Type B pancreatic cell (in vitro differentiated cells): ENCODE data around the gene SEC14L1. TPM values are rescaled to one million over a fixed set of nuclear protein-coding genes. Genes with fewer than 3 reads are reported as not detected.
A peak's percentile ranks its signal among the peaks of the same experiment; 100 is the strongest.

Experiments
- DNase-seq: peaks from one replicate; pipeline ENCODE4 v3.0.0; 2021; ENCODE audit warnings: mixed read lengths; ENCODE audit not compliant: unreplicated experiment; ENCODE audit errors: extremely low spot score
- H3K27ac Mint-ChIP-seq: 2 replicates; pipeline ENCODE4 v1.8.0; 2021; ENCODE audit warnings: mild to moderate bottlenecking, mixed read lengths
- H3K27me3 Mint-ChIP-seq: 2 replicates; pipeline ENCODE4 v1.8.0; 2021; ENCODE audit warnings: mixed read lengths
- H3K36me3 Mint-ChIP-seq: 2 replicates; pipeline ENCODE4 v1.8.0; 2021; ENCODE audit warnings: mixed read lengths
- H3K4me1 Mint-ChIP-seq: one replicate; pipeline ENCODE4 v1.8.0; 2021; ENCODE audit warnings: mixed read lengths; ENCODE audit not compliant: unreplicated experiment
- H3K4me3 Mint-ChIP-seq: 2 replicates; pipeline ENCODE4 v1.8.0; 2021; ENCODE audit warnings: mild to moderate bottlenecking, mixed read lengths
- H3K9me3 Mint-ChIP-seq: 2 replicates; pipeline ENCODE4 v1.8.0; 2021; ENCODE audit warnings: mixed read lengths
- CTCF ChIP-seq: fragments of 200-600 bp; sonication (generic); conservative IDR thresholded peaks from 2 replicates; pipeline ENCODE4 v1.5.0; 2021; ENCODE audit warnings: antibody characterized with exemption, mild to moderate bottlenecking
- total RNA-seq: library from RNA; stranded (reverse); gene quantifications from 2 replicates; pipeline ENCODE4 v1.2.1, GENCODE V29; 2021; ENCODE audit warnings: low replicate concordance

The SEC14L1 gene
- total RNA-seq, 1 donor from 2014 or later = 74.9 TPM

GRCh38 chr17:77208856-77209255 is 68.1 kb downstream of the SEC14L1 start:
- Mint-ChIP-seq H3K4me1 (peaks cover 24% of the 10 kb centered on the region), H3K9me3 (no peaks in the 10 kb centered on the region), H3K4me3 (no peak overlapping the region), H3K36me3 (peaks cover 50% of the 10 kb centered on the region), H3K27me3 (no peaks in the 10 kb centered on the region), H3K27ac (peak overlapping the region; percentile 18)
- no peak for DNase-seq
- no peak for TF ChIP-seq CTCF

- TF ChIP-seq CTCF = no peak
- H3K9me3 Mint-ChIP-seq = no peaks in the 10 kb centered on the region
- no peak overlapping the region for H3K4me3 Mint-ChIP-seq
- no peaks in the 10 kb centered on the region for H3K27me3 Mint-ChIP-seq
- DNase-seq = no peak
- peaks cover 24% of the 10 kb centered on the region for H3K4me1 Mint-ChIP-seq
- no peak overlapping the region for H3K27ac Mint-ChIP-seq
- H3K36me3 Mint-ChIP-seq = peaks cover 49% of the 10 kb centered on the region
Measured at GRCh38 chr17:77209330-77209748, 68.6 kb downstream of the SEC14L1 start.

GRCh38 chr17:77210331-77210730 is 69.6 kb downstream of the SEC14L1 start:
- no peaks in the 10 kb centered on the region for H3K9me3 Mint-ChIP-seq
- H3K27me3 Mint-ChIP-seq = no peaks in the 10 kb centered on the region
- H3K4me3 Mint-ChIP-seq = no peak overlapping the region
- peaks cover 44% of the 10 kb centered on the region for H3K36me3 Mint-ChIP-seq
- H3K4me1 Mint-ChIP-seq = peaks cover 24% of the 10 kb centered on the region
- TF ChIP-seq CTCF = no peak
- H3K27ac Mint-ChIP-seq = peak overlapping the region; percentile 44
- no peak for DNase-seq

- Mint-ChIP-seq H3K9me3 (no peaks in the 10 kb centered on the region), H3K27ac (no peak overlapping the region), H3K36me3 (peaks cover 39% of the 10 kb centered on the region), H3K27me3 (no peaks in the 10 kb centered on the region), H3K4me1 (peaks cover 24% of the 10 kb centered on the region), H3K4me3 (no peak overlapping the region)
- no peak for TF ChIP-seq CTCF
- no peak for DNase-seq
Measured at GRCh38 chr17:77210946-77211541, 70.3 kb downstream of the SEC14L1 start.

GRCh38 chr17:77211681-77212080 is 70.9 kb downstream of the SEC14L1 start:
- H3K4me3 Mint-ChIP-seq = no peak overlapping the region
- no peak for DNase-seq
- no peaks in the 10 kb centered on the region for H3K9me3 Mint-ChIP-seq
- no peak overlapping the region for H3K27ac Mint-ChIP-seq
- H3K27me3 Mint-ChIP-seq = no peaks in the 10 kb centered on the region
- no peak for TF ChIP-seq CTCF
- peaks cover 24% of the 10 kb centered on the region for H3K4me1 Mint-ChIP-seq
- peaks cover 41% of the 10 kb centered on the region for H3K36me3 Mint-ChIP-seq
